H7 (cell line): ENCODE data around the gene ANKRD13D. TPM values are rescaled to one million over a fixed set of nuclear protein-coding genes. Genes with fewer than 3 reads are reported as not detected.
"Not testable (repeated sequence)": the region's sequence is repeated elsewhere in the genome, so short reads cannot be mapped to it uniquely, and the experiment has no call there.

ENCODE experiments used
- DNase-seq: peaks from one replicate; pipeline ENCODE4 v3.0.0; 2012
- H3K27me3 ChIP-seq: 2 replicates; pipeline ENCODE4 v1.6.0; 2011; ENCODE audit warnings: mild to moderate bottlenecking, low read length; ENCODE audit not compliant: control insufficient read depth, insufficient read depth
- H3K36me3 ChIP-seq: replicated peaks from 2 replicates; pipeline ENCODE4 v1.5.1; 2011; ENCODE audit warnings: low read length; ENCODE audit not compliant: control insufficient read depth, insufficient read depth
- H3K4me3 ChIP-seq: 2 replicates; pipeline ENCODE4 v1.5.1; 2011; ENCODE audit warnings: low read depth, mild to moderate bottlenecking, control low read depth, low read length, moderate library complexity; ENCODE audit not compliant: insufficient read depth
- total RNA-seq: library from RNA; depleted of rRNA; stranded (reverse); fragments of >200 nt; shearing (Covaris generic); gene quantifications from 2 replicates; pipeline ENCODE4 v1.2.3, GENCODE V29; 2014

ANKRD13D gene
- total RNA-seq, 1 experiment from 2014 or later: 32.2 TPM

GRCh38 chr11:67255353-67255752 lies 33.8 kb upstream of the ANKRD13D start:
- no peak for DNase-seq
- no peak overlapping the region for H3K4me3 ChIP-seq
- peaks cover 48% of the 10 kb centered on the region for H3K36me3 ChIP-seq
- H3K27me3 ChIP-seq: no peaks in the 10 kb centered on the region

- no peak overlapping the region for H3K4me3 ChIP-seq
- peaks cover 44% of the 10 kb centered on the region for H3K36me3 ChIP-seq
- no peak for DNase-seq
- H3K27me3 ChIP-seq: no peaks in the 10 kb centered on the region
Measured at GRCh38 chr11:67255864-67256263, 33.2 kb upstream of the ANKRD13D start.

GRCh38 chr11:67256477-67257135 lies 32.5 kb upstream of the ANKRD13D start:
- H3K36me3 ChIP-seq: peaks cover 37% of the 10 kb centered on the region
- no peak for DNase-seq

GRCh38 chr11:67260406-67260805 lies 28.7 kb upstream of the ANKRD13D start:
- Histone ChIP-seq H3K27me3 (peaks cover 6% of the 10 kb centered on the region), H3K36me3 (peaks cover 4% of the 10 kb centered on the region), H3K4me3 (no peak overlapping the region)
- DNase-seq: no peak

More at GRCh38 chr11:67256477-67257135, 32.5 kb upstream of the ANKRD13D start:
- Histone ChIP-seq H3K27me3 (no peaks in the 10 kb centered on the region), H3K4me3 (no peak overlapping the region)

GRCh38 chr11:67260885-67261639 lies 28.0 kb upstream of the ANKRD13D start:
- H3K36me3 ChIP-seq, H3K27me3 ChIP-seq: not testable (repeated sequence)
- DNase-seq: peak; percentile 98
- peak overlapping the region; percentile 47 for H3K4me3 ChIP-seq

GRCh38 chr11:67261640-67261945 lies 27.5 kb upstream of the ANKRD13D start:
- no peak for DNase-seq
- peaks cover 7% of the 10 kb centered on the region for H3K27me3 ChIP-seq
- no peaks in the 10 kb centered on the region for H3K36me3 ChIP-seq
- peak overlapping the region; percentile 47 for H3K4me3 ChIP-seq

GRCh38 chr11:67261946-67262681 lies 27.0 kb upstream of the ANKRD13D start:
- Histone ChIP-seq H3K36me3 (no peaks in the 10 kb centered on the region), H3K27me3 (peaks cover 7% of the 10 kb centered on the region), H3K4me3 (peak overlapping the region; percentile 47)
- DNase-seq: peak; percentile 46

GRCh38 chr11:67262731-67263675 lies 26.1 kb upstream of the ANKRD13D start:
- no peak overlapping the region for H3K4me3 ChIP-seq
- DNase-seq: peak; percentile 93
- peaks cover 7% of the 10 kb centered on the region for H3K27me3 ChIP-seq
- peaks cover 1% of the 10 kb centered on the region for H3K36me3 ChIP-seq

- peaks cover 5% of the 10 kb centered on the region for H3K36me3 ChIP-seq
- DNase-seq: no peak
- peaks cover 7% of the 10 kb centered on the region for H3K27me3 ChIP-seq
- no peak overlapping the region for H3K4me3 ChIP-seq
Measured at GRCh38 chr11:67264260-67264659, 24.8 kb upstream of the ANKRD13D start.

- peaks cover 5% of the 10 kb centered on the region for H3K36me3 ChIP-seq
- H3K4me3 ChIP-seq: no peak overlapping the region
- DNase-seq: no peak
- peaks cover 7% of the 10 kb centered on the region for H3K27me3 ChIP-seq
Measured at GRCh38 chr11:67264877-67265632, 24.0 kb upstream of the ANKRD13D start.

GRCh38 chr11:67265633-67266448 lies 23.3 kb upstream of the ANKRD13D start:
- DNase-seq: peak; percentile 98
- Histone ChIP-seq H3K27me3 (peaks cover 7% of the 10 kb centered on the region), H3K4me3 (no peak overlapping the region), H3K36me3 (peaks cover 5% of the 10 kb centered on the region)

GRCh38 chr11:67266449-67267187 lies 22.5 kb upstream of the ANKRD13D start, which contains the start of gene GRK2:
Gene GRK2, plus strand, starts transcription at chr11:67266473. Its CDS starts 227 bp downstream, at chr11:67266700.
- DNase-seq: peak; percentile 82
- Histone ChIP-seq H3K36me3 (peaks cover 5% of the 10 kb centered on the region), H3K27me3 (peaks cover 7% of the 10 kb centered on the region), H3K4me3 (peak within 1 kb of the TSS; percentile 75)
